T-helper 2 cell (primary cell): Measurements from ENCODE around the gene ADCY2.

Source experiments
- DNase-seq, 5 experiments: peaks; one replicate each; pipeline versions ENCODE4 v3.0.0 to v3.0.0-alpha.2; 2012 to 2022

ADCY2 gene

GRCh38 chr5:7608772-7609171 lies 212.8 kb downstream of the ADCY2 start:
- DNase-seq, result no peak

- DNase-seq, result no peak
These were observed 213.8 kb downstream of the ADCY2 start for GRCh38 chr5:7609726-7610125.

DNA sequence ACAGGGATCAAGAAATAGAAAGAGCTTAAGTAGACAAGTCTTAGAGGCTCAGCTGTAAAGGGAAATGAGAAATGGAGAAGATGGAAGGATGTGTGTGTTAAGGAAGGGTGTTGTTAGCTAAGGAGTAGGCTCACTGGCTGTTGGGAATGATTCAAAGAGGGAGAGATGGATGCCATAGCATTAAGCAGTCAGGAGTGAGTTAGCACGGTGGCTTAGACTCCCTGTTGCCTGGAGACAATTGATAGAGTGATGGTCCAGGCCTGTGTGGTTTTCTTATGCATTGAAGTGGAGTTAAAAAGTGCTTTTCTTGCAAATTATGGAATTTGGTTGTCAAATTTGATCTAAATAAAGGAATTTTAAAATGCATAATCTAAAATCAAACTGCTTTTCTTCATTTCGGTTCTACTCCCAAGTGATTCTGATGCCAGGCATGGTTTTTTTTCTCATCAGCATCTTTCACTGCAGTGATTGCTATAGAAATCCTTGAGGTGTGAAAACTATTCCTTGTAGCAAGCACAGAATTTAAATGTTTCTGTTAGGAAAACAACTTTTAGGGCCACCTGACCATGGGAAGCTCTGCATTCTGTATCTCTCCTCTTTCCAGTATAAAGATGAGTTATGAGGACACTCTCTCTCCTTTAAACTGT lies 214.7 kb downstream of the ADCY2 start:
- no peak for DNase-seq

DNA sequence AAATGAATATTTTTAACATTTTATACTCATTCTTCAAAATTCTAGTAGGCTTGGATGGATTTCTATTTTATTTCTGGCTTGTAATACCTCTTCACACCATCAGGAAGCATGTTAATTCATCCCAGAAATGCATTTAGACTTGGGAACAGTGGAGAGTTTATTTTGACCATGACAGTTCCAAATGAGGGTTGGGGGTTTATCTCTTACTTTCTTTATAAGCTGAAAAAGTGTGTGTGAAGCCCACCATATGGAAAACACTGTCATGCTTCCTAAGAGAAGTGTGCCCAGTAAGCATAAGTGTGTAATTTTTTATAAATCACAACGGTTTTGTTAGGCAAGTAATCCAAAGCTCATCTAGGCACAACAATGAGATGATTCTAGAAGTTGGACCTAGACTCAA lies 215.6 kb downstream of the ADCY2 start:
- DNase-seq, result no peak

- DNase-seq, result no peak
These were observed 219.7 kb downstream of the ADCY2 start for GRCh38 chr5:7615566-7616061.

GRCh38 chr5:7616897-7617296 lies 221.0 kb downstream of the ADCY2 start:
- no peak for DNase-seq

GRCh38 chr5:7622498-7622897 lies 226.6 kb downstream of the ADCY2 start:
- DNase-seq, result no peak

- DNase-seq, result no peak
These were observed 229.8 kb downstream of the ADCY2 start for GRCh38 chr5:7625740-7626139.

GRCh38 chr5:7628248-7628647 lies 232.3 kb downstream of the ADCY2 start:
- no peak for DNase-seq

DNA sequence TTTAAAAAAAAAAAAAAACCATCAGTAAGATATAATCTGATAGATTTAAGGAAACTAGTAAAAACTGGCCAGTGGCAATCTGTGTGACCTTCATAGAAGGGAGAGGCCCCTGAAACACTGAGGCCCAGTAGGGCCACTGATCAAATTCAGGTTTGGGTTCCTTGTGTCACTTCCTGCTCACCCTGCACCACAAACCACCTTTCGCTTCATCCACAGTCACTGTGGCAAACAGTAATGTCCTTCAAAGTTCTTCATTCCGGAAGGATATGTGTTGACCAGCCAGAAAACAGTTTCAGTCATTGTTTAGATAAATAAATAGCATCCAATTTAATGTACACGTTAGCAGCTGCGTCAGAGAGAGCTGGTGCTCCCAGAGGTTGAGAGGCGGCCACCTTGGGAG lies 232.9 kb downstream of the ADCY2 start:
- DNase-seq, result no peak

GRCh38 chr5:7629561-7629960 lies 233.6 kb downstream of the ADCY2 start:
- DNase-seq, result no peak

DNA sequence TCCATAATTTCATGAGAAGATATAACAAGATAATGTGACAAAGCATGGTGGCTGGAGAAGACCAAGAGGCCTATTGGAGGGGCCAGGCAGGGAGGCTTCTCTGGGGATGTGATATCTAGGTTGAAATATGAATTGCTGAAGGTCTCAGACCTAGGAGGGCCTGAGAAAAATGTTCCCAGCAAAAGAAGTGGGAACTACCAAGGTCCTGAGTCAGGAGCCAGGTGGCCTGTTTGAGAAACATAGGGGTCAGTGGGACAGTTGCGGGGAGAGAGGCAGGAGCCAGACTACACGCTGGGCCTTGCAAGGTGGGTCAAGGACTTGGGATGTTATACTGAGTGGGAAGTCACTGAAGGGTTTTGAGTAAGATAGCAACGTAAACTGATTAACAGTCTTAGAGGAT lies 238.9 kb downstream of the ADCY2 start:
- no peak for DNase-seq

DNA sequence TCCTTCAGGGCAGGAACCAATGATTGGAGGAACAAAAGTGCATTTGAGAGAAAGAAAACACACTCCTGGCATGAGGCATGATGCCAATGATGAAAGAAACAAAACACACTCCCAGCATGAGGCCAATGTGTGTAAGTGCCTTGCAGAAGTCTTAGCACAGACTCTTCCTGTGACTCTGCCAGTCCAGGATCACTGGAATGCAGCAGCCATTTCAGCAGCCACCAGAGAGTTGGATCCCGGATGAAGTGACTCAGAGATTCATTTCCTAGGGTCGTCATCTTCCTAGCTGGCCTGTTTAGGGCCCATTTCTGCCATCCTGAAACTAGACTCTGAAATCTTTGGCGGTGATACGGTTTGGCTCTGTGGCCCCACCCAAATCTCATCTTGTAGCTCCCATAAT lies 242.5 kb downstream of the ADCY2 start:
- no peak for DNase-seq

DNA sequence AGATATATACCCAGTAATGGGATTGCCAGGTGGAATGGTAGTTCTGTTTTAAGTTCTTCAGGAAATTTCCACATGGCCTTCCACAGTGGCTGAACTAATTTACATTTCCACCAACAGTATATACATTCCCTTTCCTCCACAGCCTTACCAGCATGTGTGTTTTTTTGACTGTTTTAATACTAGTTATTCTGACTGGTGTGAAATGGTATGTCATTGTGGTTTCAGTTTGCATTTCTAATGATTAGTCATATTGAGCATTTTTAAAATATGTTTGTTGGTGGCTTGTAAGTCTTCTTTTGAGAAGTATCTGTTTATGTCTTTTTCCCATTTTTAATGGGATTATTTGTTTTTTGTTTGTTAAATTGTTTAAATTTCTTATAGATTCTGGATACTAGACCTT lies 246.1 kb downstream of the ADCY2 start:
- peak in 1 of 5 experiments; percentile 4 for DNase-seq

DNA sequence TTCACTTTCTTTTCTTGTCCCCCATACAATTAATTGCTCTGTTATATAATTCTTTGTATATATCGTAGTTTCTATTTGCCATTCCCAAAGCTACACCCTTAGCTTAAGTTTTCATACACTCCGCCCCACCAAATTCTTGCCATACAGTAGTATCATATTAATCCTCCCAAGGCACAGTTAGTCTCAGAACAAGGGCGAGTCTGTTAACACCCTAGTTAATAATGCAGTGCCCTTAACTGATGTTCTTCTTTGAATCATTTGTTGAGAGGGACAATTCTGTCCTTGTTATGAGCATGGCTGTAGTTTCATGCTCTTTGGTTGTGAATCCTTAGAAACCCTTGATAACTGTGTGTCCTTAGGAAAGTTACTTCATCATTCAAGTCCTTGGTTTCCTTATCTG lies 248.8 kb downstream of the ADCY2 start:
- DNase-seq, result no peak

GRCh38 chr5:7650755-7651154 lies 254.8 kb downstream of the ADCY2 start:
- no peak for DNase-seq

DNA sequence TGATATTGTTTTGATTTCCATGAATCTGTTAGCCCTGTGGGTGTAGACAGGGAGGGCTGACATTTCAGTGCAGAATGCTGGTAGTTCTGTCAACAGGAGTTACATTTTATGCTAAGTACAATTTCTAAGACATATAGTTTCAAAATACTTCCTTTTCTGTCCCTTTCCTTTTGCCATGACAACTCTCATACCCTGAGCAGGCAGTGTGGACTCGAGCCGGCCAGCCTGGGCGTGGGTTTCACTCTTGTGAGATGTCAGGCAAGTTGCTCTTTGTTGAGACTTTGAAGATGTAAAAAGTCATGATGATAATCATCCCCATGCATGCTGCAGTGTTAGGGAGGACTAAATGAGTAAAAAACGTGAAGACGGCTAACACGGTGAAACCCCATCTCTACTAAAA lies 257.1 kb downstream of the ADCY2 start:
- DNase-seq, result no peak

DNA sequence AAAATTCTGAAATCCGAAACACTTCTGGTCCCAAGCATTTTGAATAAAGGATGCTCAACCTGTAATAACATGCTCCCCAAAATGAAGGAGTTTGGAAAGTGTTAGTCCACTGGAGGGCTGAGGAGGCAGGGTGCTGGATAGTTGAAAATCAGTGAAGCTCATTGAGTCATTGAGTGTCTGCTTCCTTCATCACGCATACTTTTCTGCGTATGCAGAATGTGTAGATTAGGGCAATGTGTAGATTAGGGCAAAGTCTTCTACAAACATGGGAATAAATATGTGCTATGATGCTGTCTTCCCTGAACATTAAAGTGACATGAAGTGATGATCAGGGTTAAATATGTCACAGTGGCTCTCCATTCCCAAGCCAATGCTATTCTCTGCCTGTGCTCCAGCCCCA lies 261.2 kb downstream of the ADCY2 start:
- DNase-seq, result no peak

DNA sequence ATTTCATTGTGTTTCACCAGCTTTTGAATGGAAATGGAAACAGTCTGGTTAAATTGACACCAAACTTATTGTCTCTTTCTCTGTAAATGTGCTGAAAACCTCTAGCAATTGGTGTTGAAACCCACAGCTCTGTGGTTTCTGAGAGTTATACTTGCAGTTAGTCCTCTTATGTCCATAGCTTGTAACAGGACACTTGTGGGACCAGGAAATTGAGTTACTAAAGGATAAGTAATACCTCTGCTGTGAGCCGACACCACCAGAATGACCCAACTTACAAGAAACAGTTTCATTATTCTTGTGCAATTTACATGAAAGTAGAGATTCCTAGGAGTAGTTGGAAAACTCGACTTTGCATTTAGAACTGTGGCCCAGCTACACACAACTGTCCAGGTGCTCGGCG lies 263.5 kb downstream of the ADCY2 start:
- no peak for DNase-seq

GRCh38 chr5:7662289-7662688 lies 266.4 kb downstream of the ADCY2 start:
- no peak for DNase-seq

DNA sequence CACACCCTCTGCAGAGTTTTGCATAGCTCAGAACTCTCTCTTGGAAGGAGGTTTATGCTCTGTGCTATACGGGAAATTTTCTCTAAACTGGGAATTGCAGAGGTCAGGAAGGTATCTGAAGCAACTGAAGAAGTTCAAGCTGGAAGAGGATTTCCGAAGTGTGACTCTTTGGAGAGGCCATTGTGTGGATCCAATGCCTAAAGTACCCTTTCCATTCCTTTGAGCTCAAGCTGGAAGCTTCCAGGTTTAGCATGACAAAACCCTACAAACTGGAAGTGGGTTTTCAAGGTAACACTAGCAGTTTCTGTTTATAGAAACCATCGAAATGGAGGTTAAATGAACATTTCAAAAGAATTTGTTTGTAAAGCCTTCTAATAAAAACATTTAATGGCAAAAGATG lies 267.9 kb downstream of the ADCY2 start:
- DNase-seq, result no peak

- DNase-seq, result no peak
These were observed 268.3 kb downstream of the ADCY2 start for GRCh38 chr5:7664208-7664607.

- no peak for DNase-seq
These were observed 271.4 kb downstream of the ADCY2 start for GRCh38 chr5:7667216-7667767.

DNA sequence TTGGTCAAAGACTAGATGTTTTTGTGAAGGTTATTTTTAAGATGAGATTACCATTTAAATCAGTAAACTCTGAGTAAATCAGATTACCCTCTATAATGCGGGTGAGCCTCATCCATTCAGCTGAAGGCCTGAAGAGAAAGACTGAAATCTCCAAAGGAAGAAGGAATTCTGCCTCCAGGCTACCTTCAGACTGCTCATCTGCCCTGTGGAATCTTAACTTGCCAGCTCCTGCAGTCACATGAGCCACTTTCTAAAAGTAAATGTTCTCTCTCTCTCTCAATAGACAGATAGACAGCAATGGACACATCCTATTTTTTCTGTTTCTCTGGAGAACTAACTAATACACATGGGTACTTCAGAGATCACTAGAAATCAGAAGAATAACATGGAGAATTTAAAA lies 272.2 kb downstream of the ADCY2 start:
- DNase-seq, result no peak

DNA sequence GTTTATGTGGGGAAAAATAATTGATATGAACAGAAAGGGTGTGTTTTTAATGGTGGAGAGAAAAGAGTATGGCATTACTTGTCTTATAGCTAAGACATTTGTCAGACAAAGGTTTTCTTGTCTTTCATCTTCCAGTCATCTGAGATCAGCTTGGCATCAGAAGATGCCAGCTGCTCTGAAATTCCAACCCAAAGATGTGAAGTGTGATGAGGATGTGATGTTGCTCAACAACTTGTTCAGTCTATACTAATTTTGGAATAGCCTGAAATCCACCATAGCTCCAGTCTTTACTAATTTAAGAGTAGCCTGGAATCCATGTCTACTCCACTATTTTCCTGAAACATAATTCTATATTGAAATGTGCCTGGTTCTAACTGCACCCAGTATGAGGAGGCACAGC lies 272.7 kb downstream of the ADCY2 start:
- no peak for DNase-seq
